ENCODE results near the gene PPP4R2. TPM values are rescaled to one million over a fixed set of nuclear protein-coding genes. Genes with fewer than 3 reads are reported as not detected.

Gene PPP4R2
- total and polyA plus RNA-seq, 10 donors, result 12.2 to 94.7 (median 54.2) TPM

DNA sequence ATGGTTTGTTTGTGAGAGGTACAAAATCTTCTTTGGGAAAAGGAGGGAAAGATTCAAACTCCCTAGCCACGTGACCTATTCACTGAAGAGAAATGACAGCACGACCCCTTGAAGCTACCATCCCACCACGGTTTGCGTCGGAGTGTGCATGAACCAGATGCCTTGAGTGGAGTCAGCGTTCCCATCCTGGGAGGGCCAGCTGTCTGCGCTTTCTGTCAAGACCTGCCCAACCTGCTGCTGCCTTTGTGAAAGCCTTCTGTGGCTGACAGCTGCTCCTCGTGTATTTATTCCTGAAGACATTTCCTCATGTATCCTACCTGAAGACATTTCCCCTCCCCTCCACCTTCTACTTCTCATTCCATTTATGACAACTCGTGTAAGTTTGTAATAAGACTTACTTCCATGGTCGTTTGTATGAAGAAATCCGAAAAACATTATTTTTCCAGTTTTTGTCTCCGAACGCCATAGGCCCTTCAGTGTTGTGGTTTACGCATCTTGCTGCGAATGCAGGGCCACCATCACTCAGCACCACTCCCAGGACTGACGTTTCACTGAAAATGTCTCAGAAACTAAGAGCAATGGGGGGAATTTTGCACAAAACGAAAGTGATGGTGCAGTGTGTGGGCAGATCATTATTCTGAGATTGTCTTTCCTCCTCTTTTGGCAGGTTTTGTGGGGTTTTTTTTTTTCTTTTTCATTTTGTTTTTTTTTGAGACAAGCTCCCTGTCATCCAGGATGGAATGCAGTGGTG is 83.8 kb downstream of the PPP4R2 start:
- no peak overlapping the region for H3K4me3 ChIP-seq
- H3K27me3 ChIP-seq (replicated peaks in 1 of 7), result no peaks in the 10 kb centered on the region
- WGBS, 5 donors, result 77 to 83% (median 81%) methylated on average over 17 of the region's 17 CpGs
- no peaks in the 10 kb centered on the region for H3K9me3 ChIP-seq
- no peaks in the 10 kb centered on the region for H3K4me1 ChIP-seq
- H3K27ac ChIP-seq, result no peak overlapping the region
- intact Hi-C loops (cut with DNase I; ENCODE audit: low total_unique reads), result loop anchor here (10.0 kb wide), 1 partner anchor 146 kb away; no protein-coding TSS in a partner anchor
- TF ChIP-seq POLR2AphosphoS5 (IDR thresholded peaks at IDR 0.05) (no peak), POLR2A (IDR thresholded peaks at IDR 0.05) (no peak)
- no peak for DNase-seq
- no peaks in the 10 kb centered on the region for H3K36me3 ChIP-seq

- no peak overlapping the region for H3K4me3 ChIP-seq
- WGBS, 5 donors, result 92 to 94% (median 93%) methylated on average over 8 of the region's 8 CpGs
- DNase-seq, result no peak
- H3K4me1 ChIP-seq, result peaks cover 0 to 7% (median 4%) of the 10 kb centered on the region in 6 donors
- no peak overlapping the region for H3K27ac ChIP-seq
- intact Hi-C loops (cut with DNase I; ENCODE audit: low total_unique reads), result loop anchor here (10.0 kb wide), 1 partner anchor 146 kb away; no protein-coding TSS in a partner anchor
- no peaks in the 10 kb centered on the region for H3K9me3 ChIP-seq
- TF ChIP-seq POLR2A (IDR thresholded peaks at IDR 0.05) (no peak), POLR2AphosphoS5 (IDR thresholded peaks at IDR 0.05) (no peak)
- TF ChIP-seq, protein P1, sequence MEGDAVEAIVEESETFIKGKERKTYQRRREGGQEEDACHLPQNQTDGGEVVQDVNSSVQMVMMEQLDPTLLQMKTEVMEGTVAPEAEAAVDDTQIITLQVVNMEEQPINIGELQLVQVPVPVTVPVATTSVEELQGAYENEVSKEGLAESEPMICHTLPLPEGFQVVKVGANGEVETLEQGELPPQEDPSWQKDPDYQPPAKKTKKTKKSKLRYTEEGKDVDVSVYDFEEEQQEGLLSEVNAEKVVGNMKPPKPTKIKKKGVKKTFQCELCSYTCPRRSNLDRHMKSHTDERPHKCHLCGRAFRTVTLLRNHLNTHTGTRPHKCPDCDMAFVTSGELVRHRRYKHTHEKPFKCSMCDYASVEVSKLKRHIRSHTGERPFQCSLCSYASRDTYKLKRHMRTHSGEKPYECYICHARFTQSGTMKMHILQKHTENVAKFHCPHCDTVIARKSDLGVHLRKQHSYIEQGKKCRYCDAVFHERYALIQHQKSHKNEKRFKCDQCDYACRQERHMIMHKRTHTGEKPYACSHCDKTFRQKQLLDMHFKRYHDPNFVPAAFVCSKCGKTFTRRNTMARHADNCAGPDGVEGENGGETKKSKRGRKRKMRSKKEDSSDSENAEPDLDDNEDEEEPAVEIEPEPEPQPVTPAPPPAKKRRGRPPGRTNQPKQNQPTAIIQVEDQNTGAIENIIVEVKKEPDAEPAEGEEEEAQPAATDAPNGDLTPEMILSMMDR (IDR thresholded peaks at IDR 0.05 in 8 of 11, conservative IDR thresholded peaks at IDR 0.05 in 3 of 11), result no peak
- no peaks in the 10 kb centered on the region for H3K36me3 ChIP-seq
- no peaks in the 10 kb centered on the region for H3K27me3 ChIP-seq (replicated peaks in 1 of 7)
Measured at GRCh38 chr3:73081140-73081539, 84.5 kb downstream of the PPP4R2 start.

- H3K4me3 ChIP-seq, result no peak overlapping the region
- intact Hi-C loops (cut with DNase I; ENCODE audit: low total_unique reads), result loop anchor here (10.0 kb wide), 1 partner anchor 149 kb away; no protein-coding TSS in a partner anchor
- WGBS, 5 donors, result 82 to 95% (median 87%) methylated on average over 2 of the region's 2 CpGs
- H3K9me3 ChIP-seq, result no peaks in the 10 kb centered on the region
- DNase-seq, result no peak
- TF ChIP-seq POLR2AphosphoS5 (IDR thresholded peaks at IDR 0.05), result no peak
- TF ChIP-seq POLR2A (IDR thresholded peaks at IDR 0.05), result no peak
- TF ChIP-seq, protein P1 (IDR thresholded peaks at IDR 0.05 in 8 of 11, conservative IDR thresholded peaks at IDR 0.05 in 3 of 11), result no peak
- H3K36me3 ChIP-seq, result no peaks in the 10 kb centered on the region
- no peak overlapping the region for H3K27ac ChIP-seq
- no peaks in the 10 kb centered on the region for H3K27me3 ChIP-seq (replicated peaks in 1 of 7)
- H3K4me1 ChIP-seq, result peaks cover 0 to 10% (median 4%) of the 10 kb centered on the region in 6 donors
Measured at GRCh38 chr3:73084170-73084569, 87.6 kb downstream of the PPP4R2 start.

DNA sequence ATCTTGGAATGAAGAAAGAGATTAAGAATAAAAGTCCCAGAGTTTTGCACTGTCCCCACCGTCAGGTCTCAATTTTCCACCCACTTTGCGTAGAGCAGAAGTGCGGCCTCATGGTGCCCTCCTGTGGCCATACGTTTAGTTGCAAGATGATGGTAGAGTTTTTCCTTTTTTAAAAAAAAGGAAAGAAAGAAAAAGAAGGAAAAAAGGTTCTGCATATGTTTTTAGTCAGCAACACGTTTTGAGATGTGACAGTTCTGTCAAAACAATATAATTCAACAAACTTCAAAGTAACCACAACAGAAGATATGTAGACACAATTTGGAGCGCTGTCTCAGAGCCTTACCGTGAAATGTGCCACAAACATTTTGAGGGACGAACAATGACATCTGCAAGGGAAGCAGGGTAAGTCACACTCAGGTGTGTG is 89.5 kb downstream of the PPP4R2 start:
- peak; percentile 81 for DNase-seq
- TF ChIP-seq POLR2AphosphoS5 (IDR thresholded peaks at IDR 0.05), result no peak
- TF ChIP-seq, protein P1 (IDR thresholded peaks at IDR 0.05 in 8 of 11, conservative IDR thresholded peaks at IDR 0.05 in 3 of 11), result peak; percentile 39 to 80 (median 72)
- Histone ChIP-seq H3K36me3 (no peaks in the 10 kb centered on the region), H3K27ac (no peak overlapping the region), H3K4me3 (no peak overlapping the region), H3K9me3 (no peaks in the 10 kb centered on the region), H3K4me1 (peaks cover 0 to 10% (median 4%) of the 10 kb centered on the region in 6 donors), H3K27me3 (replicated peaks in 1 of 7) (no peaks in the 10 kb centered on the region)
- intact Hi-C loops (cut with DNase I; ENCODE audit: low total_unique reads), result loop anchor here (10.0 kb wide), 1 partner anchor 151 kb away; no protein-coding TSS in a partner anchor
- WGBS, 5 donors, result 21 to 29% (median 26%) methylated on average over 8 of the region's 8 CpGs
